ENCODE results near the gene IL36A.

IL36A gene

GRCh38 chr2:113050921-113051895 is 45.9 kb downstream of the IL36A start:
- DNase-seq (ENCODE audit: low read depth, low spot score) = no peak

DNA sequence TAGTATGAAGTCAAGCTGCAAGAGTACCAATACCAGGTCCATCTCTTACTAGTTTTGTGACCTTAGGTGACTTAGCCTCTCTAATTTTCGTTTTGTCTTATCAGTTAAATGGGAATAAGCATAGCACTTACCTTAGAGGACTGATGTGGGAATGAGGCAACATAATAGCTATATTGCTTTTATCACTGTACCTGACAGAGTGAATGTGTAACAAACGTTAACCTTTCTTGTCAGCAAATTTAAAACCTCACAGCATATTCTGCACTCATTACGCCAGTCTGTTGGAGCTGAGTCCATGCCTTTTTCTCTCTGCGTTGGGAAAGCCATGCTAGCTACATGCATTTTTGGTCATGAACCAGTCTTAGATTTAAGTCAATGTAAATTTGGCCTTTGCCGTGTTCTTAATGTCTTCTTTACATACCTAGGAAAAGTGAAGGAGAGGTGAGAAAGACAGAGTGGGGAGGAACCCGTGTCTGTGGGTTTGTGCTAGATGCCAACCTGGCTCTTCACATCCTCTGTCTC is 47.2 kb downstream of the IL36A start, which contains the start of gene IL36B:
Gene IL36B (minus strand): TSS at position 472 of the 522 bp plus-strand sequence.
- DNase-seq (ENCODE audit: low read depth, low spot score) = no peak

DNA sequence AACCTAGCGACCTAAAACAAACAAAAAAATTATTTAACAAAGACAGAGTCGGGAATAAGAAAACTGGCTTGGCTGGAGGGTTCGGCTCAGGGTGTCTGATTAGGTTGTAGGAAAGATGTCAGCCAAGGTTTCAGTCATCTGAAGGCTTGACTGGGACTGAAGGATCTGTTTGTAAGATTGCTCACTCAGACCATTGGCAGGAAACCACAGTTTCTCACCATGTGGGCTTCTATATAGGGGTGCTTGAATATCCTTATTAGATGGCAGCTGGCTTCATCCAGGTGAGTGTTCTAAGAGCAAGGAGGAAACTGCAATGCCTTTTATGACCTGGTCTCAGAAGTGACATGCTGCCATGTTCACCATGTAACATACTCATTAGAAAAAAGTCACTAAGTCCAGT is 48.4 kb downstream of the IL36A start:
- DNase-seq (ENCODE audit: low read depth, low spot score) = no peak

DNA sequence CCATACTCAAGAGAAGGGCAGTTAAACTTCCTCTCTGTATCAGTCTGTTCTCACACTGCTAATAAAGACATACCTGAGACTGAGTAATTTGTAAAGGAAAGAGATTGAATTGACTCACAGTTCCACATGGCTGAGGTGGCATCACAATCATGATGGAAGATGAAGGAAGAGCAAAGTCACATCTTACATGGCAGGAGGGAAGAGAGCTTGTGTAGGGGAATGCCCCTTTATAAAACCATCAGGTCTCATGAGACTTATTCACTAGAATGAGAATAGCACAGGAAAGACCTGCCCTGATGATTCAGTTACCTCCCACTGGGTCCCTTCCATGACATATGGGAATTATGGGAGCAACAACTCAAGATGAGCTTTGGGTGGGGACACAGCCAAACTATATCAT is 48.8 kb downstream of the IL36A start:
- no peak for DNase-seq (ENCODE audit: low read depth, low spot score)

DNA sequence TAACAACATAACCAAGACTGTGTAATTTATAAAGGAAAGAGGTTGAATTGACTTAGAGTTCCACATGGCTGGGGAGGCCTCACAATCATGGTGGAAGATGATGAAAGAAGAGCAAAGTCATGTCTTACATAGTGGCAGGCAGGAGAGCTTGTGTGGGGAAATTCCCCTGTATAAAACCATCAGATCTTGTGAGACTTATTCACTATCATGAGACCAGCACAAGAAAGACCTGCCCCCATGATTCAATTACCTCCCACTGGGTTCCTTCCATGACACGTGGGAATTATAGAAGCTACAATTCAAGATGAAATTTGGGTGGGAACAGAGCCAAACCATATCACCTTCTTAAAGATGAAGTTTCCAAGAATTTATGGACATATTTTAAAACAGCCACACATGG is 51.3 kb downstream of the IL36A start:
- no peak for DNase-seq (ENCODE audit: low read depth, low spot score)

DNA sequence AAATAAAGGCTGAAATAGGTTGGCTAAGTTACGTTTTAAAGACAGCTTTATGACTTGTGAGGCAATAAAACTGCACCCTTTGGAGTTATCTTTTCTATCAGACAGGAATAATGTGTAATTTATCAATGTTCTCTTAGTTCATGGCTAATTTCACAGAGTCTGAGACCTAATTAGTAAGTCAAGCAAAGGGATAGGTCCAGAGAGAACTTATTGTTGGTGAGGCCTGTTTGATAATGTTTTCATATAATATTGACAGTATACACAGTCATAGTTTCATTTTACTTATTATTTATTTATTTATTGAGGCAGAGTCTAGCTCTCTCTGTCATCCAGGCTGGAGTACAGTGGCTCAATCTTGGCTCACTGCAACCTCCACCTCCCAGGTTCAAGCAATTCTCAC is 51.9 kb downstream of the IL36A start:
- no peak for DNase-seq (ENCODE audit: low read depth, low spot score)

All from ELF-1 (cell line).